HL-60/S4 treated with retinoic acid at 250 ng/mL for 4 days and 3 days (cell line): ENCODE results near the gene PDE6H.

Experiments used
- in situ Hi-C: fragments of 300-500 bp; cut with MboI; formaldehyde crosslinking; loops from 2 replicates; pipeline ENCODE4 v1.7.0; 2022; ENCODE audit warnings: low sequenced_read_pairs

PDE6H gene

GRCh38 chr12:14968478-14968877 is 4.4 kb upstream of the PDE6H start:
- in situ Hi-C loops, result no loop called here

DNA sequence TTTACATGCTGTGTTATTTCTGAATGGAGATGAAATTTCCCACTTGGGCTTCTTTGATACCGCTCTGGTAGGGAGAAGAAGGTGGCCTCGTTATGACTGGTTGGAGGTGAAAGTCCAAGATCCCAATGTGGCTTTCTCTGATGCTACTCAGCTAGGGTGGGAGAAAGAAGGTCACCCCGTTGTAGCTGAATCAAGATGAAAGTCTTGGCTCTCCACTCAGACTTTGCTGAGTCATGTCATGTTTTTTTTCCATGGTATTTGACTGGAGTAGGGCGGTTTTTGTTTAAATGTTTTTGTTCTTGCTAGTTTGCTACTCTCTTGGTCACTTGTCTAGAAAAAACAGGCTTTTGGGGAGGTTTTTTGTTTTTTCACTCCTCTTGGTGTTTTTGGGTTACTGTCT is 2.4 kb upstream of the PDE6H start:
- in situ Hi-C loops, result no loop called here

GRCh38 chr12:14974633-14975032 is 1.8 kb downstream of the PDE6H start:
- in situ Hi-C loops, result loop anchor here (25.0 kb wide), 1 partner anchor 712 kb away; no protein-coding TSS in a partner anchor

DNA sequence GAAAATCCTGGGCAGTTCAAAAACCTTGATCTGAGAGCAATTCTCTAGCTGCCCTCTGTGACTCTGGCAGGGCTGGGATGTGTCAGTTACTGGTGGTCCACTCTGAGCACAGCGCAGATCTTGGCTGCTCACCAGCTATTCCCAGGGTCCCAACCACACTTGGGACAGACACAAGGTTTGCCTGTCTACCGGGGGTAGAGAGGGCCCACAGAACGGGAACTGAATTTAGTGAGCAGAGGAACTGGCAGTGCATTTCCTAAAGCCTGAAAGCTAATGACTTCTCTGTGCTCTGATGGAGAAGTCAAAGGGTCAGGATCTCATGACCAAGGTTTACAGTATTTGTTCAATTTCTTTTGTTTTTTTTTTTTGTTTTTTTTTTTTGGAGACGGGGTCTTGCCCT is 2.6 kb downstream of the PDE6H start:
- in situ Hi-C loops, result loop anchor here (25.0 kb wide), 1 partner anchor 713 kb away; no protein-coding TSS in a partner anchor

GRCh38 chr12:14976658-14977057 is 3.8 kb downstream of the PDE6H start:
- in situ Hi-C loops, result loop anchor here (25.0 kb wide), 1 partner anchor 714 kb away; no protein-coding TSS in a partner anchor

- in situ Hi-C loops, result loop anchor here (25.0 kb wide), 1 partner anchor 717 kb away; no protein-coding TSS in a partner anchor
Observed at GRCh38 chr12:14979468-14979867, 6.6 kb downstream of the PDE6H start.

DNA sequence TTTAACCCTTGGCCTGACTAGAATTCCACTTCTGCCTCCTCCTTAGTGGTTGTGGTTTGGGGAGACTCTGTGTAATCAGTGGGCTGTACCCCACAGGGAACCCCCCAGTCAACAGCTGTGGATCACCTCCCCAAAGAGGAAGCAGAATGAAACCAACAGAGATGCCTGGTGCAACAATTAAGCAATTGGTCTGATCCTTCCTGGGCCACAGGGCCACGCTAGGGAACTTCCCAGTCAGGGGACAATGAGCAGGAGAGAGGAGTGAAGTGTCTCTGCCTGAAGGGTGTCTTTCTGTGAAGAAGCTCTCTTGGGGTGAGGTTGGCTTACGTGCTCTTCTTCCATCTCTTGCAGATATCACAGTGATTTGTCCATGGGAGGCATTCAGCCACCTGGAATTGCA is 8.2 kb downstream of the PDE6H start:
- in situ Hi-C loops, result loop anchor here (25.0 kb wide), 1 partner anchor 719 kb away; no protein-coding TSS in a partner anchor

DNA sequence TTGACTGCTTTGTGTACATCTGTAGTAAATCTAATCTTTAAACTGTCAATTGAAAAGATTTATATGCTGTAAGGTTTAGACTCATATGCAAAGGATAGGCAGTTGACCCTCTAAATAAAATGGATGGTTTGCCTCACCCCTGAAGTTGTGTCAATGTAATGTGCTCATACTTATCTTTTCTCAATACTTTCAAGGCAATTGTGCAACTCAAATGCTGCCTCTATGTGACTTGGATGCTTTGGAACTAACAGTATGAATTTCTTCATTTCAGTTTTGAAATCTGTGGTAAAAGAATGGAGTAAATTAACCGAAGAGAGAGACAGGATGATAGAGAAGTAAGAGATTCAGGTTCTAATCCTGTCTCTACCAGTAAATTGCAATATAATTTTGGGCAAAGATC is 9.7 kb downstream of the PDE6H start:
- in situ Hi-C loops, result loop anchor here (25.0 kb wide), 1 partner anchor 720 kb away; no protein-coding TSS in a partner anchor

DNA sequence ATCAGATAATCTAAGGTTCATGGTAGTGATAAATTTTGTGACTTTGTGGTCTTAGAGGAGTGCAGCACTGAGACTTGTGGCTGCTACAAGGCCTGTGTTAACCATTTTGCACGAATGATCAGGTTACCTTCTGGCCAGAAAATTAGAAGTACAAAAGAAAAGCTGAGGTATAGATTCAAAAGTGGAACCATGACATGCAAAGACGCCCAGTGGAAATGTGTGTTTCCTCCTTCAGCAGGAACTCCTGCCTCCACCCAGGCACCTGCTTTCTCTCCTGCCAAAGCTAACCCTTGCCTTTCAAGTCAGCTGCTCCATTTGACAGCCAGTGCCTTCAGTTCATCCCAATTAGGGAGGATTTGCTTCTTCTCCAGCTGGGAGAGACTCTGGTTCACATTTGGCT is 10.1 kb downstream of the PDE6H start:
- in situ Hi-C loops, result loop anchor here (25.0 kb wide), 1 partner anchor 721 kb away; no protein-coding TSS in a partner anchor

GRCh38 chr12:14984036-14984435 is 11.2 kb downstream of the PDE6H start:
- in situ Hi-C loops, result loop anchor here (25.0 kb wide), 1 partner anchor 722 kb away; no protein-coding TSS in a partner anchor

- in situ Hi-C loops, result loop anchor here (25.0 kb wide), 1 partner anchor 723 kb away; no protein-coding TSS in a partner anchor
Observed at GRCh38 chr12:14984766-14985285, 12.0 kb downstream of the PDE6H start.

DNA sequence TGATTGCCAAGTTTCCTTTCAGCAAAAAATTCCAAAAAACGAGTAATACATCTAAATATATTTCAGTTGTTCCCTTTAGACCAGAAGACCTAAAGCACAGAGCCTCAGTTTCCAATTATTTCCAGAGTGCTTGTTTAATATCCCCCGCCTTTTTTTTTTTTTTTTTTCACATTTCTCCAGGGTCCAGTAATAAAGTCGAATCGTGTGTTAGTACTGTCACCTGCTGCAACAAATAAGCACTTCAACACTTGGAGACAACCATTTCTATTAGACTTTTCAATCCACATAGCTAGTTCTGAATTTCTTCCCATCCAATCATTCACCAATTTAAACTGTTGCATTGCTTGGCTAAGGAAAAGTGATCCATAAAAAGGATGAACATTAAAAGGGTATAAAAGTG is 13.6 kb downstream of the PDE6H start:
- in situ Hi-C loops, result loop anchor here (25.0 kb wide), 1 partner anchor 724 kb away; no protein-coding TSS in a partner anchor

GRCh38 chr12:14988035-14988434 is 15.2 kb downstream of the PDE6H start:
- in situ Hi-C loops, result loop anchor here (25.0 kb wide), 1 partner anchor 726 kb away; no protein-coding TSS in a partner anchor

DNA sequence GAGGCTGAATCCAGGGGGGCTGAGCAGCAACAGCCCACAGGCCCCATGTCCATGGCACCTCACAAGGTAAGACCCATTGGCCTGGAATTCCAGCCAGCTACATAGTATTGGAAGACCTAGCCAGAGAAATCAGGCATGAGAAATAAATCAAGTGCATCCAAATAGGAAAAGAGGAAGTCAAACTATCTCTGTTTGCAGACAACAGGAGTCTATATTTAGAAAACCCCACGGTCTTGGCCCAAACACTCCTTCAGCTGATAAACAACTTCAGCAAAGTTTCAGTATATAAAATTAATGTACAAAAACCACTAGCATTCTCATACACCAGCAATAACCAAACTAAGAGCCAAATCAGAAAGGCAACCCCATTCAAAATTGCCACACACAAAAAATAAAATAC is 16.9 kb downstream of the PDE6H start:
- in situ Hi-C loops, result loop anchor here (25.0 kb wide), 1 partner anchor 727 kb away; no protein-coding TSS in a partner anchor

DNA sequence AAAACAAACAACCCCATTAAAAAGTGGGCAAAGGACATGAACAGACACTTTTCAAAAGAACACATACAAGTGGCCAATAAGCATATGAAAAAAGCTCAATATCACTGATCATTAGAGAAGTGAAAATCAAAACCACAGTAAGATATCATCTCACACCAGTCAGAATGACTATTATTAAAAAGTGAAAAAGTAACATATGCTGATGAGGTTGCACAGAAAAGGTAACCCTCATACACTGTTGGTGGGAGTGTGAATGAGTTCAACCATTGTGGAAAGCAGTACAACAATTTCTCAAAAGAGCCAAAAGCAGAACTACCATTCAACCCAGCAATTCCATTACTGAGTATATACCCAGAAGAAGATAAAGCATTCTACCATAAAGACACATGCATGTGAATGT is 18.2 kb downstream of the PDE6H start:
- in situ Hi-C loops, result loop anchor here (25.0 kb wide), 1 partner anchor 729 kb away; no protein-coding TSS in a partner anchor

- in situ Hi-C loops, result loop anchor here (25.0 kb wide), 1 partner anchor 730 kb away; no protein-coding TSS in a partner anchor
Observed at GRCh38 chr12:14992673-14993072, 19.8 kb downstream of the PDE6H start.

DNA sequence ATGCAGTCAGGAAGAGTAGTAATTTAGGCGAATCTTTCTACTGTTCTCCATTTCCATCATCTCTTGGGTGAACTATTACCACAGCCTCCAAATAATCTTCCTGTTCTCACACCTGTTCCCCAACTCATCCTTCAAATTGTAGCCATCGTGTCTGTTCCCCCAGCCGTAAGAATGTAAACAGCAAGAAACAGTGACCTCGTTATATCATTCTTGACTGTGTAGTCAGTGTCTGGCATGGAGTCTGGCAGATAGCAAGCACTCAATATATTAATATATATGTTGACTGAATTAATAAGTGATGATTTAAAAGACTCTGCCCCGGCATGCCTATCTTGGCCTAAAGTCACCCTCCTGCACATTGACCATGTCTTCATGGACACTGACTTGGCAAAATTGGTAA is 20.3 kb downstream of the PDE6H start:
- in situ Hi-C loops, result loop anchor here (25.0 kb wide), 1 partner anchor 731 kb away; no protein-coding TSS in a partner anchor

GRCh38 chr12:14993537-14994266 is 20.9 kb downstream of the PDE6H start:
- in situ Hi-C loops, result loop anchor here (25.0 kb wide), 1 partner anchor 731 kb away; no protein-coding TSS in a partner anchor

GRCh38 chr12:14994610-14995009 is 21.8 kb downstream of the PDE6H start:
- in situ Hi-C loops, result loop anchor here (25.0 kb wide), 1 partner anchor 732 kb away; no protein-coding TSS in a partner anchor

- in situ Hi-C loops, result loop anchor here (25.0 kb wide), 1 partner anchor 734 kb away; no protein-coding TSS in a partner anchor
Observed at GRCh38 chr12:14995583-14996425, 23.0 kb downstream of the PDE6H start.
